ENCODE measurements around the gene PPM1F.
"Not testable (repeated sequence)": the region's sequence is repeated elsewhere in the genome, so short reads cannot be mapped to it uniquely, and the experiment has no call there.

PPM1F gene

GRCh38 chr22:21883930-21884329, 68.7 kb downstream of the PPM1F start:
- not testable (repeated sequence) for DNase-seq

- DNase-seq = not testable (repeated sequence)
Measured at GRCh38 chr22:21882754-21883333, 69.8 kb downstream of the PPM1F start.

GRCh38 chr22:21881841-21882753, 70.6 kb downstream of the PPM1F start:
- DNase-seq = no peak

DNA sequence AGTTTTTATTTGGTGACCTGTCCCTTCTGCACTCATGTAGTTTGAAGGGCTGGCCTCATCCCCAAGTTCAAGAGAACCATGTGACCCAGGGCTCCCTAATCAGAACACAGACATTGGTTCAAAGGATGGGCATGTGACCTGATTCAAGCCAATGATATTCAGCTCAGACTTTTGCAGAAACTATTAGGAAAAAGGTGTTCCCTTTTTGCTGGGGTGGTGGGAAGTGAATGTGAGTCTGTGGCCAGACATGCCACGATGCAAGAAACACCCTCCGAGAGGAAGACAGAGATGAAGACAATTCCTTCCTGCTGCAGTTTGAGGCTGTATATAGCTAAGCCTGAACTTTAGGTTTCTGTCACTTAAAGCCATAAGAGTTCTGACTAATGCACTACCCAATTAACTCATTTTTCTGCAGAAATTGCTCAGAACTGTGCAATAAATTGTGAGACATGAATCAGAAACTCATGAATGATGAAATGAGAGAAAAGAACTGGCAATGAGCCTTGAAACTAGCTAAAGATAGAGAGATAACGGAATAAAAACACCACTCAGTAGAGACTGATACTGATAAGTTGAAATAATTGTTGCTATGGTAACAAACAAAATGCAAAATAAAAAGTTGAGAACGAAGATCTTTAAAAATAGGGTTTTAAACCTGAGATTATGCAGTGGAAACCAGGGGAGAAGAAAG, 76.0 kb downstream of the PPM1F start:
- peak in 1 of 5 experiments; percentile 93 for DNase-seq

DNA sequence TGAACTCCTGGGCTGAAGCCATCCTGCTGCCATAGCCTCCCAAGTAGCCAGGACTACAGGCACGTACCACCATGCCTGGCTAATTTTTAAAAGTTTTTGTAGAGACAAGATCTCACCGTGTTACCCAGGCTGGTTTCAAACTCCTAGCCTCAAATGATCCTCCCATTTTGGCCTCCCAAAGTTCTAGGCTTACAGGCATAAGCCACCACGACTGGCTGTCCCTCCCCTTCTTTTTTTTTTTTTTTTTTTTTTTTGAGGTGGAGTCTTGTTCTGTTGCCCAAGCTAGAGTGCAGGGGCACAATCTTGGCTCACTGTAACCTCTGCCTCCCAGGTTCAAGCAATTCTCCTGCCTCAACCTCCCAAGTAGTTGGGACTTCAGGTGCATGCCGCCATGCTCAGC, 77.7 kb downstream of the PPM1F start:
- not testable (repeated sequence) for DNase-seq

DNA sequence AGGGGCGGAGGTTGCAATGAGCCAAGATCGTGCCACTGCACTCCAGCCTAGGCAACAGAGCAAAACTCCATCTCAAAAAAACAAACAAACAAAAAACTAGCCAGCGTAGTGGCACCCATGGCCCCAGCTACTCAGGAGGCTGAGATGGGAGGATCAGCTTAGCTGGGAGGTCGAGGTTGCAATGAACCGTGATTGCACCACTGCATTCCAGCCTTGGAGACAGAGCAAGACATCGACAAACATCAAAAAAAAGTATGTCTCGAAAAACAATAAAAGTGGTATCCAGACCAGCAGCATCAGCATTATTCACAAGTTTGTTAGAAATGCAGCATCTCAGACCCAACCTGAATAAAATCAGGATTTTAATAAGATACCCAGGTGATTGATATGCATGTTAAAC, 79.0 kb downstream of the PPM1F start:
- DNase-seq = no peak

DNA sequence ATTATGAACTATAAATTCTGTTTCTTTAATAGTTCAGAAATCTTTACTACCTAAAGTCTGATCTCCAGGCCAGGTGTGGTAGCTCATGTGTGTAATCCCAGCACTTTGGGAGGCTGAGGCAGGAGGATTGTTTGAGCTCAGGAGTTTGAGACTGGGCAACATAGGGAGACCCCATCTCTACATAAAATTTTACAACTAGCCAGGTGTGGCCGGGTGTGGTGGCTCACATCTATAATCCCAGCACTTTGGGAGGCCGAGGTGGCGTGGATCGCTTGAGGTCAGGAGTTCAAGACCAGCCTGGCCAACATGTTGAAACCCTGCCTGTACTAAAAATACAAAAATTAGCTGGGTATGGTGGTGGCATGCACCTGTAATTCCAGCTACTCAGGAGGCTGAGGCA, 79.9 kb downstream of the PPM1F start:
- DNase-seq = not testable (repeated sequence)

Data from T-helper 2 cell (primary cell).